HepG2 (cell line): Measurements from ENCODE around the gene TOMM7. TPM values are rescaled to one million over a fixed set of nuclear protein-coding genes. Genes with fewer than 3 reads are reported as not detected.

Source experiments
- CAMTA2 ChIP-seq: sonication (generic); formaldehyde crosslinking; IDR thresholded peaks from 2 replicates; pipeline ENCODE4 v1.4.0; 2020; ENCODE audit warnings: mild to moderate bottlenecking, missing genetic modification reagents, borderline replicate concordance
- DNMT1 ChIP-seq: sonication (generic); formaldehyde crosslinking; IDR thresholded peaks from 2 replicates; pipeline ENCODE4 v1.5.1; 2020; ENCODE audit warnings: mild to moderate bottlenecking, missing genetic modification reagents
- FLYWCH1 ChIP-seq: sonication (generic); formaldehyde crosslinking; IDR thresholded peaks from 2 replicates; pipeline ENCODE4 v1.8.1; 2023; ENCODE audit warnings: mild to moderate bottlenecking, missing genetic modification reagents
- FOXA1 ChIP-seq, 2 experiments: fragments of 450-650 bp in 1 of 2; sonication (generic) in 1 of 2; formaldehyde crosslinking in 1 of 2; IDR thresholded peaks; 2 replicates each; pipeline versions ENCODE4 v1.4.0 to v1.6.1; 2016 to 2020; ENCODE audit warnings: missing genetic modification reagents in 1 of 2
- FOXA3 ChIP-seq: IDR thresholded peaks from 2 replicates; pipeline ENCODE4 v1.6.1; 2016; ENCODE audit warnings: missing genetic modification reagents, missing compliant biosample characterization
- KDM5A ChIP-seq: fragments of 200-600 bp; sonication (generic); IDR thresholded peaks from 2 replicates; pipeline ENCODE4 v1.7.0; 2018; ENCODE audit warnings: antibody characterized with exemption, mild to moderate bottlenecking, low read length, borderline replicate concordance
- PHF21A ChIP-seq: sonication (generic); formaldehyde crosslinking; IDR thresholded peaks from 2 replicates; pipeline ENCODE4 v1.5.0; 2020; ENCODE audit warnings: mild to moderate bottlenecking, missing genetic modification reagents
- PITX1 ChIP-seq: sonication (generic); formaldehyde crosslinking; IDR thresholded peaks from 2 replicates; pipeline ENCODE4 v1.5.1; 2020; ENCODE audit warnings: mild to moderate bottlenecking, missing genetic modification reagents
- RFXAP ChIP-seq: sonication (generic); formaldehyde crosslinking; IDR thresholded peaks from 2 replicates; pipeline ENCODE4 v1.4.0; 2020; ENCODE audit warnings: missing genetic modification reagents, borderline replicate concordance
- SP2 ChIP-seq: sonication (generic); formaldehyde crosslinking; IDR thresholded peaks from 2 replicates; pipeline ENCODE4 v1.5.1; 2020; ENCODE audit warnings: mild to moderate bottlenecking, missing genetic modification reagents
- SYNCRIP ChIP-seq: fragments of 200-400 bp; formaldehyde crosslinking; IDR thresholded peaks from 2 replicates; pipeline ENCODE4 v1.6.1; 2018; ENCODE audit warnings: mild to moderate bottlenecking, low read depth, low read length; ENCODE audit not compliant: insufficient read depth
- ZBTB7B ChIP-seq: sonication (generic); formaldehyde crosslinking; IDR thresholded peaks from 2 replicates; pipeline ENCODE4 v1.4.0; 2020; ENCODE audit warnings: missing genetic modification reagents
- ZNF121 ChIP-seq: sonication (generic); formaldehyde crosslinking; IDR thresholded peaks from 2 replicates; pipeline ENCODE4 v1.5.0; 2020; ENCODE audit warnings: mild to moderate bottlenecking, missing genetic modification reagents
- ZNF367 ChIP-seq: sonication (generic); formaldehyde crosslinking; IDR thresholded peaks from 2 replicates; pipeline ENCODE4 v1.4.0; 2020; ENCODE audit warnings: missing genetic modification reagents, borderline replicate concordance
- ZNF432 ChIP-seq: sonication (generic); formaldehyde crosslinking; IDR thresholded peaks from 2 replicates; pipeline ENCODE4 v1.5.0; 2020; ENCODE audit warnings: missing genetic modification reagents, mild to moderate bottlenecking, borderline replicate concordance
- ZNF510 ChIP-seq: sonication (generic); formaldehyde crosslinking; IDR thresholded peaks from 2 replicates; pipeline ENCODE4 v1.4.0; 2020; ENCODE audit warnings: low read depth, mild to moderate bottlenecking, missing genetic modification reagents
- ZNF563 ChIP-seq: sonication (generic); formaldehyde crosslinking; IDR thresholded peaks from 2 replicates; pipeline ENCODE4 v1.8.0; 2022; ENCODE audit warnings: mild to moderate bottlenecking, moderate library complexity, missing genetic modification reagents
- ZNF841 ChIP-seq: sonication (generic); formaldehyde crosslinking; IDR thresholded peaks from 2 replicates; pipeline ENCODE4 v1.8.1; 2023; ENCODE audit warnings: missing genetic modification reagents, borderline replicate concordance
- ZNF883 ChIP-seq: sonication (generic); formaldehyde crosslinking; IDR thresholded peaks from 2 replicates; pipeline ENCODE4 v1.5.1; 2020; ENCODE audit warnings: mild to moderate bottlenecking, missing genetic modification reagents; ENCODE audit errors: not compliant biosample characterization
- polyA plus RNA-seq, 8 experiments: library from polyadenylated mRNA; depleted of rRNA in 3 of 8; stranded (reverse) in 7 of 8; unstranded in 1 of 8; fragments of >200 nt; fragmentation: Illumina TruSeq in 4 of 8; extraction: Trizol in 4 of 8; gene quantifications; 2 replicates each; pipeline versions ENCODE4 v1.2.1 to v1.2.3, GENCODE V29; 2011 to 2016; ENCODE audit warnings: low read depth in 4 of 8, missing spikeins in 1 of 8, mixed read lengths in 1 of 8; ENCODE audit not compliant: insufficient read depth in 1 of 8
- total RNA-seq, 5 experiments: library from RNA; depleted of rRNA; stranded (reverse); fragments of >200 nt; fragmentation: Illumina TruSeq; extraction: Trizol; gene quantifications; 2 replicates each; pipeline ENCODE4 v1.2.3, GENCODE V29; 2016; ENCODE audit warnings: low read depth in 1 of 5
- TF ChIP-seq, protein P1 (sequence below): sonication (generic); formaldehyde crosslinking; IDR thresholded peaks from 2 replicates; pipeline ENCODE4 v1.5.0; 2020; ENCODE audit warnings: mild to moderate bottlenecking, missing genetic modification reagents, moderate library complexity
- TF ChIP-seq, protein P2 (sequence below): sonication (generic); formaldehyde crosslinking; IDR thresholded peaks from 2 replicates; pipeline ENCODE4 v1.5.1; 2020; ENCODE audit warnings: missing genetic modification reagents, mild to moderate bottlenecking, borderline replicate concordance
- TF ChIP-seq, protein P3 (sequence below): sonication (generic); formaldehyde crosslinking; IDR thresholded peaks from 2 replicates; pipeline ENCODE4 v1.5.0; 2020; ENCODE audit warnings: missing genetic modification reagents
- TF ChIP-seq, protein P4 (sequence below): sonication (generic); formaldehyde crosslinking; IDR thresholded peaks from 2 replicates; pipeline ENCODE4 v1.4.0; 2020; ENCODE audit warnings: missing genetic modification reagents; ENCODE audit errors: not compliant biosample characterization
- TF ChIP-seq, protein P5 (sequence below): IDR thresholded peaks from 2 replicates; pipeline ENCODE4 v1.6.1; 2016; ENCODE audit warnings: low read depth

The TOMM7 gene
- total and polyA plus RNA-seq, 2 of the 13 experiments (the other 11 are each of a cell fraction or from before 2014, with no cell fraction given) = 251 to 369 TPM

DNA sequence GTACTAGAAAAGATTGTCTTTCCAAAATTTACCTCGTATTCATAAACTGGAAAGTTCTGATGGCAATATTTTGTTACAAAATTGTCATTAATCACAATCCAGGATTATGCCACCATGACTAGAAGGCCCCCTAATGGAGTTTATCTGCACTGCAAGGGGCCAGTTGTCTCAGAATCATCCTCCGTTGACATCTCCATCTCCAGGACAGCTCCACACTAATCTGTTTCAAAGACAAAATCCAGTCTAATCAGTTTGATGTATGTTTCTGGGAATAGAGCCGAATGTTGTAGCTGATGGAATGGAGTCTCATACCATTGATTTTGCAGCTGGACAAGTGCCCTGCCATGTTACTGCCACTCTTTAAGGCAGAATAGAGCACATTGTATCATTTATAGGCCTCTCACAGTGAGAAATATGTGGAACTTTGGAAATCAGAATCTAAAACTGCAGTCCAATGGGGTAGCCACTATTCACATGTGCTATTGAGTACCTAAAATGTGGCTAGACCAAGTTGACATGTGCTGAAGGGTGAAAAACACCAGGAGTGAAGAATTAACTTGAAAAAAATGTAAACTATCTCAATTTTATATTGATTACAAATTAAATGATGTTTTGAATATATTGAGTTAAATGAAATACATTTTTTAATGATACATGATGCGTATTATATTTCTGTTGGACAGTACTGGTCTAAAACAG lies 38.3 kb upstream of the TOMM7 start (continued):
- TF ChIP-seq FOXA1 (IDR thresholded peaks at IDR 0.05) = no peak
- TF ChIP-seq FOXA1 (CRISPR knock-in tag; IDR thresholded peaks at IDR 0.05) = no peak
- TF ChIP-seq ZNF883 (CRISPR knock-in tag) = no peak
- TF ChIP-seq ZBTB7B (CRISPR knock-in tag) = no peak
- TF ChIP-seq ZNF563 (CRISPR knock-in tag) = no peak
- TF ChIP-seq ZNF432 (CRISPR knock-in tag) = no peak
- no peak for TF ChIP-seq DNMT1 (CRISPR knock-in tag)
- TF ChIP-seq ZNF121 (CRISPR knock-in tag) = no peak
- TF ChIP-seq ZNF841 = 0 out of 2 replicates have a peak, but pooled peaks have one; percentile 37
- TF ChIP-seq, protein P1, sequence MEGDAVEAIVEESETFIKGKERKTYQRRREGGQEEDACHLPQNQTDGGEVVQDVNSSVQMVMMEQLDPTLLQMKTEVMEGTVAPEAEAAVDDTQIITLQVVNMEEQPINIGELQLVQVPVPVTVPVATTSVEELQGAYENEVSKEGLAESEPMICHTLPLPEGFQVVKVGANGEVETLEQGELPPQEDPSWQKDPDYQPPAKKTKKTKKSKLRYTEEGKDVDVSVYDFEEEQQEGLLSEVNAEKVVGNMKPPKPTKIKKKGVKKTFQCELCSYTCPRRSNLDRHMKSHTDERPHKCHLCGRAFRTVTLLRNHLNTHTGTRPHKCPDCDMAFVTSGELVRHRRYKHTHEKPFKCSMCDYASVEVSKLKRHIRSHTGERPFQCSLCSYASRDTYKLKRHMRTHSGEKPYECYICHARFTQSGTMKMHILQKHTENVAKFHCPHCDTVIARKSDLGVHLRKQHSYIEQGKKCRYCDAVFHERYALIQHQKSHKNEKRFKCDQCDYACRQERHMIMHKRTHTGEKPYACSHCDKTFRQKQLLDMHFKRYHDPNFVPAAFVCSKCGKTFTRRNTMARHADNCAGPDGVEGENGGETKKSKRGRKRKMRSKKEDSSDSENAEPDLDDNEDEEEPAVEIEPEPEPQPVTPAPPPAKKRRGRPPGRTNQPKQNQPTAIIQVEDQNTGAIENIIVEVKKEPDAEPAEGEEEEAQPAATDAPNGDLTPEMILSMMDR (CRISPR knock-in tag) = peak; percentile 31
- TF ChIP-seq, protein P2, sequence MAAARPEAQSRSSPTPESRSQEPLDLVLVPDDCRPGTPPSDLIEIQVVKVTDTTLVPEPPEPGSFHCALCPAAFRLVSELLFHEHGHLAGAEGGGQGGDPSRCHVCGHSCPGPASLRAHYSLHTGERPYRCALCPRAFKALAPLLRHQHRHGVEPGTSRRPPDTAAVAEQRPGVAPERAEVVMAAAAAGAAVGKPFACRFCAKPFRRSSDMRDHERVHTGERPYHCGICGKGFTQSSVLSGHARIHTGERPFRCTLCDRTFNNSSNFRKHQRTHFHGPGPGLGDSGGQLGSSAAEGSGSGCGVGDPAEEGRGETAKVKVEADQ = no peak
- TF ChIP-seq FLYWCH1 (CRISPR knock-in tag) = no peak
- TF ChIP-seq SP2 (CRISPR knock-in tag) = no peak
- TF ChIP-seq ZNF367 (CRISPR knock-in tag) = no peak
- no peak for TF ChIP-seq KDM5A
- TF ChIP-seq SYNCRIP = no peak
- TF ChIP-seq, protein P3, sequence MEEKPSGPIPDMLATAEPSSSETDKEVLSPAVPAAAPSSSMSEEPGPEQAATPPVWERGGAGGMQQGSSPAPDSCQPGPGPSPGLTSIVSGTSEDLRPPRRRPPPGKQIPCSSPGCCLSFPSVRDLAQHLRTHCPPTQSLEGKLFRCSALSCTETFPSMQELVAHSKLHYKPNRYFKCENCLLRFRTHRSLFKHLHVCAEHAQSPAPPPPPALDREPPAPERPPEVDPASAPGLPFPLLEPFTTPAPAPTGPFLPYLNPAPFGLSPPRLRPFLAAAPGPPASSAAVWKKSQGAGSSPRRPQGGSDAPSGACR (CRISPR knock-in tag) = no peak
- no peak for TF ChIP-seq PHF21A (CRISPR knock-in tag)
- TF ChIP-seq PITX1 = no peak
- TF ChIP-seq, protein P4, sequence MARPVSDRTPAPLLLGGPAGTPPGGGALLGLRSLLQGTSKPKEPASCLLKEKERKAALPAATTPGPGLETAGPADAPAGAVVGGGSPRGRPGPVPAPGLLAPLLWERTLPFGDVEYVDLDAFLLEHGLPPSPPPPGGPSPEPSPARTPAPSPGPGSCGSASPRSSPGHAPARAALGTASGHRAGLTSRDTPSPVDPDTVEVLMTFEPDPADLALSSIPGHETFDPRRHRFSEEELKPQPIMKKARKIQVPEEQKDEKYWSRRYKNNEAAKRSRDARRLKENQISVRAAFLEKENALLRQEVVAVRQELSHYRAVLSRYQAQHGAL = no peak
- TF ChIP-seq ZNF510 = no peak
- TF ChIP-seq CAMTA2 (CRISPR knock-in tag) = no peak
- TF ChIP-seq FOXA3 (CRISPR knock-in tag) = no peak
- no peak for TF ChIP-seq RFXAP
- TF ChIP-seq, protein P5, sequence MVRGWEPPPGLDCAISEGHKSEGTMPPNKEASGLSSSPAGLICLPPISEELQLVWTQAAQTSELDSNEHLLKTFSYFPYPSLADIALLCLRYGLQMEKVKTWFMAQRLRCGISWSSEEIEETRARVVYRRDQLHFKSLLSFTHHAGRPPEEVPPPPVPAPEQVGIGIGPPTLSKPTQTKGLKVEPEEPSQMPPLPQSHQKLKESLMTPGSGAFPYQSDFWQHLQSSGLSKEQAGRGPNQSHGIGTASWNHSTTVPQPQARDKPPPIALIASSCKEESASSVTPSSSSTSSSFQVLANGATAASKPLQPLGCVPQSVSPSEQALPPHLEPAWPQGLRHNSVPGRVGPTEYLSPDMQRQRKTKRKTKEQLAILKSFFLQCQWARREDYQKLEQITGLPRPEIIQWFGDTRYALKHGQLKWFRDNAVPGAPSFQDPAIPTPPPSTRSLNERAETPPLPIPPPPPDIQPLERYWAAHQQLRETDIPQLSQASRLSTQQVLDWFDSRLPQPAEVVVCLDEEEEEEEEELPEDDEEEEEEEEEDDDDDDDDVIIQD (CRISPR knock-in tag) = no peak
